Neural cell (in vitro differentiated cells): ENCODE measurements around the gene LRBA. TPM values are rescaled to one million over a fixed set of nuclear protein-coding genes. Genes with fewer than 3 reads are reported as not detected.

Experiments used
- H2AFZ ChIP-seq: fragments of 200-600, 300-800 bp; sonication (generic), shearing (Covaris generic); 2 replicates; pipeline ENCODE4 v1.6.0; 2014; ENCODE audit warnings: low read depth, mild to moderate bottlenecking, antibody characterized with exemption, low read length, moderate library complexity
- H3F3A ChIP-seq: fragments of 200-600 bp; shearing (Covaris generic); 2 replicates; pipeline ENCODE4 v1.6.1; 2016; ENCODE audit warnings: mild to moderate bottlenecking, moderate library complexity, mixed read lengths, antibody characterized with exemption, low read length; ENCODE audit not compliant: insufficient read depth, poor library complexity, severe bottlenecking
- H3K27ac ChIP-seq: fragments of 200-600, 300-800 bp; sonication (generic), shearing (Covaris generic); 2 replicates; pipeline ENCODE4 v1.5.1; 2014; ENCODE audit warnings: mild to moderate bottlenecking, low read length, moderate library complexity
- H3K27me3 ChIP-seq: fragments of 300-800, 200-600 bp; sonication (generic), shearing (Covaris generic); 2 replicates; pipeline ENCODE4 v1.6.0; 2014; ENCODE audit warnings: mild to moderate bottlenecking, low read depth, low read length, moderate library complexity; ENCODE audit not compliant: insufficient read depth
- H3K36me3 ChIP-seq: fragments of 300-800, 200-600 bp; sonication (generic), shearing (Covaris generic); 2 replicates; pipeline ENCODE4 v1.5.1; 2014; ENCODE audit warnings: mild to moderate bottlenecking, antibody characterized with exemption, low read length, moderate library complexity; ENCODE audit not compliant: insufficient read depth
- H3K4me2 ChIP-seq: fragments of 300-800, 200-600 bp; sonication (generic), shearing (Covaris generic); 2 replicates; pipeline ENCODE4 v1.6.0; 2014; ENCODE audit warnings: mild to moderate bottlenecking, low read length
- H3K4me3 ChIP-seq: fragments of 300-800, 200-600 bp; sonication (generic), shearing (Covaris generic); 2 replicates; pipeline ENCODE4 v1.5.1; 2014; ENCODE audit warnings: mild to moderate bottlenecking, low read length, moderate library complexity
- H3K79me2 ChIP-seq: fragments of 200-600 bp; shearing (Covaris generic); replicated peaks from 2 replicates; pipeline ENCODE4 v1.6.0; 2014; ENCODE audit warnings: mild to moderate bottlenecking, low read length, moderate library complexity; ENCODE audit not compliant: insufficient read depth
- H3K9ac ChIP-seq: fragments of 300-800, 200-600 bp; sonication (generic), shearing (Covaris generic); 2 replicates; pipeline ENCODE4 v1.6.1; 2016; ENCODE audit warnings: mild to moderate bottlenecking, low read length, mixed read lengths
- H3K9me2 ChIP-seq: fragments of 200-600 bp; shearing (Covaris generic); 2 replicates; pipeline ENCODE4 v1.6.1; 2016; ENCODE audit warnings: mild to moderate bottlenecking, low read length, mixed read lengths; ENCODE audit not compliant: insufficient read depth
- H3K9me3 ChIP-seq: fragments of 200-600, 300-800 bp; sonication (generic), shearing (Covaris generic); 2 replicates; pipeline ENCODE4 v1.6.1; 2016; ENCODE audit warnings: mild to moderate bottlenecking, mixed run types, low read length, moderate library complexity, mixed read lengths
- H4K20me1 ChIP-seq: fragments of 200-600 bp; shearing (Covaris generic); 2 replicates; pipeline ENCODE4 v1.6.1; 2016; ENCODE audit warnings: mild to moderate bottlenecking, mixed run types; ENCODE audit not compliant: insufficient read depth
- CTCF ChIP-seq: fragments of 450-650 bp; IDR thresholded peaks from 2 replicates; pipeline ENCODE4 v1.5.1; 2014; ENCODE audit warnings: antibody characterized with exemption, mild to moderate bottlenecking, moderate library complexity; ENCODE audit not compliant: poor library complexity, severe bottlenecking
- EP300 ChIP-seq: fragments of 450-650 bp; conservative IDR thresholded peaks from 2 replicates; pipeline ENCODE4 v1.6.1; 2014; ENCODE audit warnings: antibody characterized with exemption, mild to moderate bottlenecking, moderate library complexity; ENCODE audit not compliant: poor library complexity, severe bottlenecking
- EZH2 ChIP-seq: fragments of 200-600, 300-800 bp; shearing (Covaris generic), sonication (generic); IDR thresholded peaks from 2 replicates; pipeline ENCODE4 v1.6.1; 2014; ENCODE audit warnings: antibody characterized with exemption, low read length, borderline replicate concordance, mild to moderate bottlenecking; ENCODE audit not compliant: insufficient read depth, poor library complexity, severe bottlenecking
- MXI1 ChIP-seq: fragments of 450-650 bp; conservative IDR thresholded peaks from 2 replicates; pipeline ENCODE4 v1.6.1; 2014; ENCODE audit warnings: antibody characterized with exemption, mild to moderate bottlenecking; ENCODE audit not compliant: poor library complexity, severe bottlenecking
- POLR2AphosphoS5 ChIP-seq: IDR thresholded peaks from 2 replicates; pipeline ENCODE4 v1.6.1; 2012
- RAD21 ChIP-seq: fragments of 450-650 bp; conservative IDR thresholded peaks from 2 replicates; pipeline ENCODE4 v1.6.1; 2014; ENCODE audit warnings: antibody characterized with exemption, mild to moderate bottlenecking, moderate library complexity
- REST ChIP-seq: IDR thresholded peaks from 2 replicates; pipeline ENCODE4 v1.6.1; 2012; ENCODE audit warnings: borderline replicate concordance
- SMC3 ChIP-seq: fragments of 450-650 bp; conservative IDR thresholded peaks from 2 replicates; pipeline ENCODE4 v1.6.1; 2014; ENCODE audit warnings: antibody characterized with exemption, mild to moderate bottlenecking, moderate library complexity; ENCODE audit not compliant: poor library complexity
- TAF1 ChIP-seq: IDR thresholded peaks from 2 replicates; pipeline ENCODE4 v1.6.1; 2012; ENCODE audit warnings: low read depth
- polyA plus RNA-seq: library from polyadenylated mRNA; depleted of rRNA; stranded (reverse); fragments of >200 nt; gene quantifications from 2 replicates; pipeline ENCODE4 v1.2.3, GENCODE V29; 2014

LRBA gene
- polyA plus RNA-seq, 1 donor from 2014 or later, result 7.1 TPM

GRCh38 chr4:150491132-150492049 is 523.7 kb downstream of the LRBA start:
- Histone ChIP-seq H3K27me3 (no peaks in the 10 kb centered on the region), H3K9me2 (no peaks in the 10 kb centered on the region), H3K79me2 (no peaks in the 10 kb centered on the region), H3F3A (no peaks in the 10 kb centered on the region), H3K9me3 (no peaks in the 10 kb centered on the region), H3K4me2 (no peak overlapping the region), H3K27ac (no peak overlapping the region), H3K4me3 (no peak overlapping the region), H4K20me1 (no peaks in the 10 kb centered on the region), H3K9ac (no peak overlapping the region), H3K36me3 (no peaks in the 10 kb centered on the region), H2AFZ (no peak overlapping the region)
- TF ChIP-seq POLR2AphosphoS5 (peak; percentile 20), RAD21 (no peak), EP300 (no peak), CTCF (no peak)

GRCh38 chr4:150482581-150482980 is 532.5 kb downstream of the LRBA start:
- Histone ChIP-seq H3K27ac (no peak overlapping the region), H3K9ac (no peak overlapping the region), H3K9me2 (no peaks in the 10 kb centered on the region), H3K27me3 (no peaks in the 10 kb centered on the region), H3F3A (no peaks in the 10 kb centered on the region), H4K20me1 (no peaks in the 10 kb centered on the region), H3K4me2 (no peak overlapping the region), H3K79me2 (no peaks in the 10 kb centered on the region), H2AFZ (no peak overlapping the region), H3K36me3 (no peaks in the 10 kb centered on the region), H3K9me3 (no peaks in the 10 kb centered on the region), H3K4me3 (no peak overlapping the region)
- TF ChIP-seq SMC3, result no peak

GRCh38 chr4:150479657-150480056 is 535.4 kb downstream of the LRBA start:
- no peaks in the 10 kb centered on the region for H3F3A ChIP-seq

More at GRCh38 chr4:150479657-150480056, 535.4 kb downstream of the LRBA start:
- no peaks in the 10 kb centered on the region for H3K79me2 ChIP-seq
- TF ChIP-seq REST, result no peak
- no peak for TF ChIP-seq MXI1
- no peak for TF ChIP-seq EP300
- TF ChIP-seq EZH2, result no peak
- no peak for TF ChIP-seq POLR2AphosphoS5
- no peak for TF ChIP-seq CTCF
- TF ChIP-seq SMC3, result no peak
- TF ChIP-seq TAF1, result no peak
- no peak for TF ChIP-seq RAD21
- H3K9ac ChIP-seq, result no peak overlapping the region
- H3K4me2 ChIP-seq, result no peak overlapping the region
- H3K27ac ChIP-seq, result no peak overlapping the region
- no peak overlapping the region for H2AFZ ChIP-seq
- no peaks in the 10 kb centered on the region for H3K36me3 ChIP-seq
- no peaks in the 10 kb centered on the region for H3K9me2 ChIP-seq
- no peak overlapping the region for H3K4me3 ChIP-seq
- no peaks in the 10 kb centered on the region for H4K20me1 ChIP-seq
- H3K9me3 ChIP-seq, result no peaks in the 10 kb centered on the region
- H3K27me3 ChIP-seq, result no peaks in the 10 kb centered on the region
